DOHH2 (cell line): ENCODE results near the gene RTP4.

ENCODE experiments used
- EZH2phosphoT487 ChIP-seq: fragments of 200-600 bp; sonication (generic); IDR thresholded peaks from 2 replicates; pipeline ENCODE4 v1.6.1; 2017; ENCODE audit warnings: borderline replicate concordance, mild to moderate bottlenecking, antibody characterized with exemption, low read length, moderate library complexity, mixed read lengths
- TF ChIP-seq, protein P1 (sequence below): fragments of 200-600 bp; sonication (generic); IDR thresholded peaks from one replicate; pipeline ENCODE4 v1.5.1; 2014; ENCODE audit warnings: antibody characterized with exemption, mild to moderate bottlenecking, low read depth, low read length; ENCODE audit not compliant: poor library complexity, severe bottlenecking

DNA sequence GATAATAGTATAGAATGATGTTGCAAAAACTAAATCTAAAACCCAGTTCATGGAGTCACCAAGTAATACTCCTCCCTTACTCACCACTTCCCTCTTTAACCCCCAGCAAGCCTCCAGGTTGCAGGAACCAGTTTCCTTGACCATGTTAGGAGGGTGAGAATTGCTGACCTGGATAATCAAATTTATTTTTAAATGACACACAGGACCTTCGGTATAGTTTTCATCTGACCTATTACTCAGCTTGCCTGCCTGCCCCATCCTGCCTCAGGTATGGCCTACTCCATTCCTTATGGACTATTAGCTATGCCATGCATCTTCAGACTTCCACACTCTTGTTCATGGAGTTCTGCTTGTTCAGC lies 883 bp downstream of the RTP4 start:
- TF ChIP-seq, protein P1, sequence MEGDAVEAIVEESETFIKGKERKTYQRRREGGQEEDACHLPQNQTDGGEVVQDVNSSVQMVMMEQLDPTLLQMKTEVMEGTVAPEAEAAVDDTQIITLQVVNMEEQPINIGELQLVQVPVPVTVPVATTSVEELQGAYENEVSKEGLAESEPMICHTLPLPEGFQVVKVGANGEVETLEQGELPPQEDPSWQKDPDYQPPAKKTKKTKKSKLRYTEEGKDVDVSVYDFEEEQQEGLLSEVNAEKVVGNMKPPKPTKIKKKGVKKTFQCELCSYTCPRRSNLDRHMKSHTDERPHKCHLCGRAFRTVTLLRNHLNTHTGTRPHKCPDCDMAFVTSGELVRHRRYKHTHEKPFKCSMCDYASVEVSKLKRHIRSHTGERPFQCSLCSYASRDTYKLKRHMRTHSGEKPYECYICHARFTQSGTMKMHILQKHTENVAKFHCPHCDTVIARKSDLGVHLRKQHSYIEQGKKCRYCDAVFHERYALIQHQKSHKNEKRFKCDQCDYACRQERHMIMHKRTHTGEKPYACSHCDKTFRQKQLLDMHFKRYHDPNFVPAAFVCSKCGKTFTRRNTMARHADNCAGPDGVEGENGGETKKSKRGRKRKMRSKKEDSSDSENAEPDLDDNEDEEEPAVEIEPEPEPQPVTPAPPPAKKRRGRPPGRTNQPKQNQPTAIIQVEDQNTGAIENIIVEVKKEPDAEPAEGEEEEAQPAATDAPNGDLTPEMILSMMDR = no peak
- TF ChIP-seq EZH2phosphoT487 = no peak
